K562 (cell line): ENCODE results near the gene TANGO6. TPM values are rescaled to one million over a fixed set of nuclear protein-coding genes. Genes with fewer than 3 reads are reported as not detected.

ENCODE experiments used
- ATAC-seq: fragments of 200-7000 bp; cut with Tn5 transposase; 3 replicates; pipeline ENCODE4 v1.9.1; 2020; ENCODE audit warnings: moderate library complexity
- BruUV-seq: library from RNA; stranded (reverse); fragments of 400-500 nt; replicated peaks from 2 replicates; lab custom pipeline; 2021; lab: Mats Ljungman, UMichigan
- CTCF ChIA-PET: fragments of 300-600 bp; formaldehyde crosslinking; extraction: SDS; loops from one replicate; lab custom pipeline; 2021; ENCODE audit warnings: low intra/inter-chr PET ratio; lab: Yijun Ruan, JAX
- POLR2A ChIA-PET: fragments of 300-600, 350-650 bp; sonication (Branson Sonifier 250); formaldehyde crosslinking; extraction: SDS; loops from one replicate; lab custom pipeline; 2021; ENCODE audit warnings: antibody characterized with exemption, inconsistent platforms; lab: Yijun Ruan, JAX
- DNase-seq, 4 experiments: peaks; one replicate each; pipeline versions ENCODE4 v3.0.0 to v3.0.0-alpha.2; 2011 to 2018; ENCODE audit warnings: low spot score in 3 of 4, mixed read lengths in 3 of 4; ENCODE audit errors: extremely low read depth in 1 of 4
- FAIRE-seq: peaks from 2 replicates; lab custom pipeline; 2011; peaks lifted over from hg19 to GRCh38; lab: Jason Lieb, UNC
- H2AFZ ChIP-seq: 2 replicates; pipeline ENCODE4 v1.6.0; 2011; ENCODE audit warnings: low read depth, low read length, control low read depth, inconsistent platforms
- H3K27ac ChIP-seq: fragments of 200-600 bp; 3 replicates; pipeline ENCODE4 v1.8.0; 2011; ENCODE audit warnings: low read depth, mild to moderate bottlenecking, control low read depth, inconsistent platforms, low read length, moderate library complexity, mixed read lengths; ENCODE audit errors: extremely low read depth
- H3K27me3 ChIP-seq, 2 experiments: fragments of 300-600 bp in 1 of 2; 2 replicates in 1 of 2; 3 replicates in 1 of 2; pipeline versions ENCODE4 v1.6.0 to v1.8.0; 2011; ENCODE audit warnings: inconsistent platforms in 2 of 2, low read length in 2 of 2, mild to moderate bottlenecking in 1 of 2, mixed read lengths in 1 of 2, moderate library complexity in 1 of 2; ENCODE audit not compliant: control insufficient read depth in 2 of 2, insufficient read depth in 2 of 2
- H3K36me3 ChIP-seq: fragments of 300-600 bp; 3 replicates; pipeline ENCODE4 v1.8.0; 2011; ENCODE audit warnings: mild to moderate bottlenecking, low read length, inconsistent platforms; ENCODE audit not compliant: control insufficient read depth, insufficient read depth
- H3K4me1 ChIP-seq, 2 experiments: fragments of 200-600 bp in 1 of 2; replicated peaks in 1 of 2; 2 replicates in 1 of 2; 3 replicates in 1 of 2; pipeline versions ENCODE4 v1.5.1 to v1.8.0; 2011; ENCODE audit warnings: inconsistent platforms in 2 of 2, low read length in 2 of 2, mild to moderate bottlenecking in 1 of 2, mixed read lengths in 1 of 2, moderate library complexity in 1 of 2; ENCODE audit not compliant: control insufficient read depth in 2 of 2, insufficient read depth in 2 of 2
- H3K4me2 ChIP-seq: 2 replicates; pipeline ENCODE4 v1.6.1; 2011; ENCODE audit warnings: low read length, control low read depth, inconsistent platforms, mixed read lengths; ENCODE audit not compliant: insufficient read depth
- H3K4me3 ChIP-seq: fragments of 200-600 bp; sonication (generic), shearing (Covaris generic); 2 replicates; pipeline ENCODE4 v1.5.1; 2016; ENCODE audit warnings: control low read depth, inconsistent platforms
- H3K79me2 ChIP-seq: fragments of 200-600 bp; 3 replicates; pipeline ENCODE4 v1.8.0; 2011; ENCODE audit warnings: low read length, inconsistent platforms; ENCODE audit not compliant: control insufficient read depth, insufficient read depth
- H3K9ac ChIP-seq, 2 experiments: 2 replicates each; pipeline versions ENCODE4 v1.6.0 to v1.6.1; 2011; ENCODE audit warnings: low read depth in 2 of 2, low read length in 2 of 2, control low read depth in 1 of 2, inconsistent platforms in 1 of 2, mild to moderate bottlenecking in 1 of 2, mixed read lengths in 1 of 2; ENCODE audit not compliant: insufficient read depth in 1 of 2
- H3K9me1 ChIP-seq: one replicate; pipeline ENCODE4 v1.6.0; 2011; ENCODE audit warnings: inconsistent platforms, mild to moderate bottlenecking, low read length, moderate library complexity; ENCODE audit not compliant: control insufficient read depth, insufficient read depth
- H3K9me3 ChIP-seq: replicated peaks from 2 replicates; pipeline ENCODE4 v1.5.1; 2011; ENCODE audit warnings: low read depth, low read length, inconsistent platforms; ENCODE audit not compliant: control insufficient read depth, insufficient read depth
- H4K20me1 ChIP-seq: replicated peaks from 2 replicates; pipeline ENCODE4 v1.6.1; 2011; ENCODE audit warnings: low read length, inconsistent platforms, mixed read lengths; ENCODE audit not compliant: control insufficient read depth, insufficient read depth
- BHLHE40 ChIP-seq: IDR thresholded peaks from 2 replicates; pipeline ENCODE4 v1.6.1; 2011; ENCODE audit warnings: low read length, improper control_type of control experiment
- CC2D1A ChIP-seq: fragments of 450-650 bp; IDR thresholded peaks from 2 replicates; pipeline ENCODE4 v1.6.1; 2017; ENCODE audit warnings: mild to moderate bottlenecking
- SMC3 ChIP-seq: conservative IDR thresholded peaks from 2 replicates; pipeline ENCODE4 v1.6.1; 2011; ENCODE audit warnings: low read depth, low read length, improper control_type of control experiment; ENCODE audit not compliant: insufficient read depth
- SOX6 ChIP-seq: fragments of 450-650 bp; IDR thresholded peaks from 2 replicates; pipeline ENCODE4 v1.6.1; 2014; ENCODE audit warnings: mild to moderate bottlenecking
- STAG1 ChIP-seq: sonication (generic); formaldehyde crosslinking; IDR thresholded peaks from 2 replicates; pipeline ENCODE4 v1.5.0; 2020; ENCODE audit warnings: missing genetic modification reagents, borderline replicate concordance
- ZNF384 ChIP-seq: IDR thresholded peaks from 2 replicates; pipeline ENCODE4 v1.6.1; 2012; ENCODE audit warnings: low read depth, low read length, improper control_type of control experiment
- ZZZ3 ChIP-seq: fragments of 450-650 bp; IDR thresholded peaks from 2 replicates; pipeline ENCODE4 v1.6.1; 2016; ENCODE audit warnings: antibody characterized with exemption, mild to moderate bottlenecking, moderate library complexity
- WGBS: fragments of 100-300 bp; shearing (Covaris generic); methylation state at CpG from one replicate; pipeline ENCODE4 v1.1.6; 2016; ENCODE audit warnings: low coverage, mixed read lengths; ENCODE audit not compliant: insufficient coverage; ENCODE audit errors: missing lambda C conversion rate; 5-methylcytosine and 5-hydroxymethylcytosine counted together
- in situ Hi-C: fragments of 300-500 bp; cut with MboI; formaldehyde crosslinking; loops from 4 replicates; pipeline ENCODE4 v1.15.0; 2018; ENCODE audit warnings: inconsistent platforms, mixed read lengths
- intact Hi-C: fragments of 100-400 bp; cut with micrococcal nuclease; formaldehyde crosslinking; loops from 2 replicates; pipeline ENCODE4 v1.14.2; 2022
- polyA plus RNA-seq, 8 experiments: library from polyadenylated mRNA; depleted of rRNA in 4 of 8; stranded (reverse) in 5 of 8; unstranded in 3 of 8; fragments of >200 nt; fragmentation: Nextera tagmentation in 2 of 8; fragmentation: Illumina TruSeq in 1 of 8; extraction: Ambion mirVana in 2 of 8; extraction: Trizol in 1 of 8; gene quantifications; 2 replicates each; pipeline versions ENCODE4 v1.2.1 to v1.2.3, GENCODE V29; 2011 to 2014; ENCODE audit warnings: inconsistent platforms in 1 of 8, missing spikeins in 1 of 8
- total RNA-seq, 7 experiments: library from RNA; depleted of rRNA in 6 of 7; stranded (reverse); fragments of >200 nt in 6 of 7; fragmentation: Illumina TruSeq in 2 of 7; extraction: Trizol in 2 of 7; gene quantifications; 2 replicates each; pipeline versions ENCODE4 v1.2.1 to v1.2.3, GENCODE V29; 2011 to 2021; ENCODE audit warnings: low replicate concordance in 1 of 7
- TF ChIP-seq, protein P1 (sequence below): sonication (generic); formaldehyde crosslinking; IDR thresholded peaks from 2 replicates; pipeline ENCODE4 v1.8.0; 2022; ENCODE audit warnings: mild to moderate bottlenecking, missing genetic modification reagents
- TF ChIP-seq, protein P2 (sequence below), 2 experiments: fragments of 250-450 bp in 1 of 2; fragments of 450-650 bp in 1 of 2; sonication (Bioruptor Pico) in 1 of 2; IDR thresholded peaks; 2 replicates each; pipeline versions ENCODE4 v1.6.1 to v1.8.0; 2016 to 2021; ENCODE audit warnings: mild to moderate bottlenecking in 2 of 2, moderate library complexity in 2 of 2, missing compliant biosample characterization in 1 of 2, missing genetic modification characterization in 1 of 2
- TF ChIP-seq, protein P3 (sequence below), 2 experiments: fragments of 450-650 bp in 1 of 2; IDR thresholded peaks; 2 replicates each; pipeline ENCODE4 v1.6.1; 2011 to 2017; ENCODE audit warnings: low read depth in 2 of 2, antibody characterized with exemption in 1 of 2, borderline replicate concordance in 1 of 2, low read length in 1 of 2, mild to moderate bottlenecking in 1 of 2, mixed read lengths in 1 of 2; ENCODE audit not compliant: control insufficient read depth in 1 of 2
- TF ChIP-seq, protein P4 (sequence below), 3 experiments: IDR thresholded peaks in 2 of 3; conservative IDR thresholded peaks in 1 of 3; 2 replicates each; pipeline ENCODE4 v1.5.1; 2011 to 2012; ENCODE audit warnings: low read length in 3 of 3, mild to moderate bottlenecking in 3 of 3, control low read depth in 2 of 3, improper control_type of control experiment in 1 of 3, inconsistent platforms in 1 of 3, low read depth in 1 of 3, mixed read lengths in 1 of 3, moderate library complexity in 1 of 3; ENCODE audit not compliant: insufficient read depth in 2 of 3

Gene TANGO6
- total and polyA plus RNA-seq, 9 of the 15 experiments (the other 6 are each of a cell fraction or from before 2014, with no cell fraction given), result 1.6 to 15.2 (median 9.6) TPM

DNA sequence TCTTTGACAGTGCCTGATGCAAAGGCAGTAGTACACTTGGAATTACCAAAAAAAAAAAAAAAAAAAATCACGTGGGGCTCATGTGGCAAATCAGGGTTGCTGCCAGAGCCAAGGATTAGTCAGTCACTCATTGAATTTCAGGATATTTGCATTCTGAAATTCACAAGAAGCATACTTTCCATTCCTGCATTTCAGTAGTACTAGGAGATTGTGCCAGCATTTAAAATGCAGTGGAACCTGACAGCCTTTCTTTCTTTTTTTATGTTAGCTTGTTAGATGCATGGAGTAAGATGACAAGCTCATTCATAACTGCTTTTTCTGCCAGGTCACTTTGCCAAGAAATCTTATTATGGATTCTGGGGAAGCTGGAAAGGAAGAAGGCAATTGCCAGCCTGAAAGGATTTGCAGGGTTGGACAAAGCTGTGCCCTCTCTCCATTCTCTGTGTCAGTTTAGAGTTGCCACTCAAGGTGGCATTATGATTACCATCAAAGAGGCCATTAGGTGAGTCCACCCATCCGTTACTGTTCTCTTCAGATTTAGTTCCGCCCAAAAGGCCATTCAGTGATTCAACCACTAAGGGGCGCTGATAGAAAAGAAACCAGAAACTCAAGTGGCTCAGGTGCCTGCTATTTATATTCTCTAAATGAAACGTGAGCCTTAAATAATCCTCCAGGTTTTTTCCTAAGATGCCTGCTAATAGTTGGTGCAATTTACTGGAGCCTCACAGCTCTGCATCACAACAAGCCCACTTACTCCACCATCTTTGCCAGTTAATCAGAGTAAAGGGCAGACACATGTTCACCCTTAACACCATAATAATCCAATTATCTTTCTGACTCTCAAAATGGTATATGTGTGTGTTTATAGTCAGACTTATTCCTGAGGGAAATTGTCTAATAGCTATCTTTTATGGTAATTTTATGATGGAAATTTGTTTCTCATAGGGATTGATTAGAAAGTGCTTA, 59.0 kb downstream of the TANGO6 start:
- no peaks in the 10 kb centered on the region for H3K79me2 ChIP-seq
- H3K9me1 ChIP-seq, result no peaks in the 10 kb centered on the region
- no peaks in the 10 kb centered on the region for H3K27me3 ChIP-seq
- ATAC-seq, result peak; percentile 82
- DNase-seq, result peak; percentile 43 to 56 (median 50)
- no TSS peak for BruUV-seq
- peak; percentile 48 for FAIRE-seq
- H3K9ac ChIP-seq, result no peak overlapping the region
- H3K4me3 ChIP-seq, result no peak overlapping the region
- ChIA-PET CTCF (interaction anchor here (0.6 to 3.1 kb wide), 8 partner anchors 198 to 385 kb away, joined by 3 to 20 read pairs (median 3); partner anchors contain the start of gene HAS3), POLR2A (interaction anchor here (0.6 to 1.0 kb wide), 3 partner anchors 10 to 87 kb away, joined by 3 read pairs; no protein-coding TSS in a partner anchor)
- in situ Hi-C loops, result loop anchor here (5.0 kb wide), 1 partner anchor 220 kb away; no protein-coding TSS in a partner anchor
- no peak overlapping the region for H2AFZ ChIP-seq
- H4K20me1 ChIP-seq, result no peaks in the 10 kb centered on the region
- peaks cover 13% of the 10 kb centered on the region; the same call in 1 of the 3 replicates for H3K36me3 ChIP-seq
- no peak overlapping the region for H3K4me2 ChIP-seq
- H3K27ac ChIP-seq, result no peak overlapping the region
- no peaks in the 10 kb centered on the region for H3K9me3 ChIP-seq
- intact Hi-C loops, result loop anchor here (1.0 to 10.0 kb wide), 3 partner anchors 203 to 383 kb away; partner anchors contain the start of gene HAS3
- no peaks in the 10 kb centered on the region for H3K4me1 ChIP-seq
- WGBS, result 17% methylated on average over 5 of the region's 5 CpGs
- TF ChIP-seq SMC3, result peak; percentile 58
- TF ChIP-seq STAG1 (CRISPR knock-in tag), result peak; percentile 62; the same call in 1 of the 2 replicates
- TF ChIP-seq, protein P1, sequence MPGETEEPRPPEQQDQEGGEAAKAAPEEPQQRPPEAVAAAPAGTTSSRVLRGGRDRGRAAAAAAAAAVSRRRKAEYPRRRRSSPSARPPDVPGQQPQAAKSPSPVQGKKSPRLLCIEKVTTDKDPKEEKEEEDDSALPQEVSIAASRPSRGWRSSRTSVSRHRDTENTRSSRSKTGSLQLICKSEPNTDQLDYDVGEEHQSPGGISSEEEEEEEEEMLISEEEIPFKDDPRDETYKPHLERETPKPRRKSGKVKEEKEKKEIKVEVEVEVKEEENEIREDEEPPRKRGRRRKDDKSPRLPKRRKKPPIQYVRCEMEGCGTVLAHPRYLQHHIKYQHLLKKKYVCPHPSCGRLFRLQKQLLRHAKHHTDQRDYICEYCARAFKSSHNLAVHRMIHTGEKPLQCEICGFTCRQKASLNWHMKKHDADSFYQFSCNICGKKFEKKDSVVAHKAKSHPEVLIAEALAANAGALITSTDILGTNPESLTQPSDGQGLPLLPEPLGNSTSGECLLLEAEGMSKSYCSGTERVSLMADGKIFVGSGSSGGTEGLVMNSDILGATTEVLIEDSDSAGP, result no peak
- TF ChIP-seq SOX6, result no peak
- TF ChIP-seq BHLHE40, result peak; percentile 46; the same call in 1 of the 2 replicates
- TF ChIP-seq, protein P2, sequence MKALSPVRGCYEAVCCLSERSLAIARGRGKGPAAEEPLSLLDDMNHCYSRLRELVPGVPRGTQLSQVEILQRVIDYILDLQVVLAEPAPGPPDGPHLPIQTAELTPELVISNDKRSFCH (CRISPR knock-in tag; IDR thresholded peaks at IDR 0.05), result no peak
- TF ChIP-seq, protein P2 (tag; IDR thresholded peaks at IDR 0.05), result no peak
- TF ChIP-seq, protein P3, sequence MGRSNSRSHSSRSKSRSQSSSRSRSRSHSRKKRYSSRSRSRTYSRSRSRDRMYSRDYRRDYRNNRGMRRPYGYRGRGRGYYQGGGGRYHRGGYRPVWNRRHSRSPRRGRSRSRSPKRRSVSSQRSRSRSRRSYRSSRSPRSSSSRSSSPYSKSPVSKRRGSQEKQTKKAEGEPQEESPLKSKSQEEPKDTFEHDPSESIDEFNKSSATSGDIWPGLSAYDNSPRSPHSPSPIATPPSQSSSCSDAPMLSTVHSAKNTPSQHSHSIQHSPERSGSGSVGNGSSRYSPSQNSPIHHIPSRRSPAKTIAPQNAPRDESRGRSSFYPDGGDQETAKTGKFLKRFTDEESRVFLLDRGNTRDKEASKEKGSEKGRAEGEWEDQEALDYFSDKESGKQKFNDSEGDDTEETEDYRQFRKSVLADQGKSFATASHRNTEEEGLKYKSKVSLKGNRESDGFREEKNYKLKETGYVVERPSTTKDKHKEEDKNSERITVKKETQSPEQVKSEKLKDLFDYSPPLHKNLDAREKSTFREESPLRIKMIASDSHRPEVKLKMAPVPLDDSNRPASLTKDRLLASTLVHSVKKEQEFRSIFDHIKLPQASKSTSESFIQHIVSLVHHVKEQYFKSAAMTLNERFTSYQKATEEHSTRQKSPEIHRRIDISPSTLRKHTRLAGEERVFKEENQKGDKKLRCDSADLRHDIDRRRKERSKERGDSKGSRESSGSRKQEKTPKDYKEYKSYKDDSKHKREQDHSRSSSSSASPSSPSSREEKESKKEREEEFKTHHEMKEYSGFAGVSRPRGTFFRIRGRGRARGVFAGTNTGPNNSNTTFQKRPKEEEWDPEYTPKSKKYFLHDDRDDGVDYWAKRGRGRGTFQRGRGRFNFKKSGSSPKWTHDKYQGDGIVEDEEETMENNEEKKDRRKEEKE (IDR thresholded peaks at IDR 0.05; ENCODE audit: borderline replicate concordance in 1 of 2, control insufficient read depth in 1 of 2, low read depth in 2 of 2, low read length in 1 of 2), result no peak
- TF ChIP-seq ZNF384, result 0 out of 2 replicates have a peak, but pooled peaks have one; percentile 39
- 0 out of 2 replicates have a peak, but pooled peaks have one; percentile 29 for TF ChIP-seq CC2D1A
- no peak for TF ChIP-seq ZZZ3
- TF ChIP-seq, protein P4, sequence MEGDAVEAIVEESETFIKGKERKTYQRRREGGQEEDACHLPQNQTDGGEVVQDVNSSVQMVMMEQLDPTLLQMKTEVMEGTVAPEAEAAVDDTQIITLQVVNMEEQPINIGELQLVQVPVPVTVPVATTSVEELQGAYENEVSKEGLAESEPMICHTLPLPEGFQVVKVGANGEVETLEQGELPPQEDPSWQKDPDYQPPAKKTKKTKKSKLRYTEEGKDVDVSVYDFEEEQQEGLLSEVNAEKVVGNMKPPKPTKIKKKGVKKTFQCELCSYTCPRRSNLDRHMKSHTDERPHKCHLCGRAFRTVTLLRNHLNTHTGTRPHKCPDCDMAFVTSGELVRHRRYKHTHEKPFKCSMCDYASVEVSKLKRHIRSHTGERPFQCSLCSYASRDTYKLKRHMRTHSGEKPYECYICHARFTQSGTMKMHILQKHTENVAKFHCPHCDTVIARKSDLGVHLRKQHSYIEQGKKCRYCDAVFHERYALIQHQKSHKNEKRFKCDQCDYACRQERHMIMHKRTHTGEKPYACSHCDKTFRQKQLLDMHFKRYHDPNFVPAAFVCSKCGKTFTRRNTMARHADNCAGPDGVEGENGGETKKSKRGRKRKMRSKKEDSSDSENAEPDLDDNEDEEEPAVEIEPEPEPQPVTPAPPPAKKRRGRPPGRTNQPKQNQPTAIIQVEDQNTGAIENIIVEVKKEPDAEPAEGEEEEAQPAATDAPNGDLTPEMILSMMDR (IDR thresholded peaks at IDR 0.05 in 2 of 3, conservative IDR thresholded peaks at IDR 0.05 in 1 of 3; ENCODE audit: insufficient read depth in 2 of 3, low read depth in 1 of 3, low read length in 3 of 3), result peak; percentile 67 to 83 (median 70)
